CD14-positive monocyte (primary cell): ENCODE data around the gene G3BP2. TPM values are rescaled to one million over a fixed set of nuclear protein-coding genes. Genes with fewer than 3 reads are reported as not detected.

Source experiments
- DNase-seq, 3 donors: peaks; one replicate each; pipeline ENCODE4 v3.0.0-alpha.2; 2011 to 2022
- H2AFZ ChIP-seq: 2 replicates; pipeline ENCODE4 v1.6.0; 2012; ENCODE audit warnings: mild to moderate bottlenecking, low read depth, low read length, inconsistent platforms; ENCODE audit not compliant: insufficient read depth, poor library complexity, severe bottlenecking
- H3K27ac ChIP-seq, 2 donors: 1 replicate in 1 of 2; 2 replicates in 1 of 2; pipeline ENCODE4 v1.5.1; 2012 to 2013; ENCODE audit warnings: low read length in 2 of 2, control low read depth in 1 of 2, inconsistent platforms in 1 of 2, low read depth in 1 of 2, mild to moderate bottlenecking in 1 of 2
- H3K27me3 ChIP-seq, 2 donors: one replicate each; pipeline versions ENCODE4 v1.6.0 to v1.6.1; 2011 to 2013; ENCODE audit warnings: low read length in 2 of 2; ENCODE audit not compliant: control insufficient read depth in 2 of 2, insufficient read depth in 2 of 2
- H3K36me3 ChIP-seq, 2 donors: replicated peaks in 1 of 2; 1 replicate in 1 of 2; 2 replicates in 1 of 2; pipeline versions ENCODE4 v1.5.1 to v1.6.1; 2012 to 2013; ENCODE audit warnings: low read length in 2 of 2, control low read depth in 1 of 2, inconsistent platforms in 1 of 2, mild to moderate bottlenecking in 1 of 2; ENCODE audit not compliant: insufficient read depth in 2 of 2, control insufficient read depth in 1 of 2
- H3K4me1 ChIP-seq, 2 donors: 1 replicate in 1 of 2; 2 replicates in 1 of 2; pipeline versions ENCODE4 v1.5.1 to v1.6.1; 2012 to 2013; ENCODE audit warnings: low read length in 2 of 2, control low read depth in 1 of 2, inconsistent platforms in 1 of 2, mild to moderate bottlenecking in 1 of 2, moderate library complexity in 1 of 2; ENCODE audit not compliant: insufficient read depth in 2 of 2, control insufficient read depth in 1 of 2
- H3K4me2 ChIP-seq: replicated peaks from 2 replicates; pipeline ENCODE3; 2012; ENCODE audit warnings: low read length, moderate library complexity, mild to moderate bottlenecking; ENCODE audit not compliant: poor library complexity, severe bottlenecking; ENCODE audit errors: extremely low read depth
- H3K4me3 ChIP-seq, 3 experiments: fragments of 200-600 bp in 1 of 3; sonication (generic) in 1 of 3; replicated peaks in 1 of 3; 1 replicate in 2 of 3; 2 replicates in 1 of 3; pipeline ENCODE4 v1.5.1; 2011 to 2013; ENCODE audit warnings: low read length in 3 of 3, mild to moderate bottlenecking in 3 of 3, control low read depth in 2 of 3, low read depth in 2 of 3, inconsistent platforms in 1 of 3, moderate library complexity in 1 of 3
- H3K79me2 ChIP-seq: 2 replicates; pipeline ENCODE4 v1.6.0; 2012; ENCODE audit warnings: mild to moderate bottlenecking, control low read depth, inconsistent platforms, low read length, moderate library complexity; ENCODE audit not compliant: insufficient read depth
- H3K9ac ChIP-seq: 2 replicates; pipeline ENCODE4 v1.6.0; 2017; ENCODE audit warnings: low read length, mild to moderate bottlenecking; ENCODE audit not compliant: insufficient read depth, poor library complexity, severe bottlenecking
- H3K9me3 ChIP-seq, 2 donors: replicated peaks in 1 of 2; 1 replicate in 1 of 2; 2 replicates in 1 of 2; pipeline versions ENCODE4 v1.5.1 to v1.6.1; 2012 to 2013; ENCODE audit warnings: low read length in 2 of 2, control low read depth in 1 of 2; ENCODE audit not compliant: control insufficient read depth in 1 of 2, insufficient read depth in 1 of 2
- H4K20me1 ChIP-seq: 2 replicates; pipeline ENCODE4 v1.6.0; 2012; ENCODE audit warnings: mild to moderate bottlenecking, low read length, control low read depth, moderate library complexity; ENCODE audit not compliant: insufficient read depth
- H3K27ac Mint-ChIP-seq, 7 donors: one replicate each; pipeline ENCODE4 v1.8.0; 2020; ENCODE audit warnings: mild to moderate bottlenecking in 7 of 7, mixed read lengths in 7 of 7, moderate library complexity in 6 of 7, inconsistent platforms in 2 of 7
- H3K27me3 Mint-ChIP-seq, 3 donors: one replicate each; pipeline ENCODE4 v1.8.0; 2021 to 2022; ENCODE audit warnings: low read depth in 3 of 3, mild to moderate bottlenecking in 3 of 3, mixed read lengths in 3 of 3, moderate library complexity in 3 of 3, inconsistent platforms in 1 of 3
- H3K36me3 Mint-ChIP-seq, 2 donors: one replicate each; pipeline ENCODE4 v1.8.0; 2020; ENCODE audit warnings: mixed read lengths in 2 of 2, inconsistent platforms in 1 of 2, mild to moderate bottlenecking in 1 of 2
- H3K4me1 Mint-ChIP-seq: one replicate; pipeline ENCODE4 v1.8.0; 2020; ENCODE audit warnings: mild to moderate bottlenecking, mixed read lengths
- H3K4me3 Mint-ChIP-seq, 2 donors: one replicate each; pipeline ENCODE4 v1.8.0; 2020; ENCODE audit warnings: mild to moderate bottlenecking in 2 of 2, mixed read lengths in 2 of 2, moderate library complexity in 1 of 2
- H3K9me3 Mint-ChIP-seq, 7 donors: one replicate each; pipeline ENCODE4 v1.8.0; 2020 to 2022; ENCODE audit warnings: mixed read lengths in 7 of 7, mild to moderate bottlenecking in 6 of 7, moderate library complexity in 6 of 7, inconsistent platforms in 2 of 7
- WGBS: methylation state at CpG from one replicate; pipeline ENCODE4 v1.1.5; 2013; ENCODE audit warnings: missing lambda C conversion rate; ENCODE audit not compliant: insufficient coverage; 5-methylcytosine and 5-hydroxymethylcytosine counted together
- intact Hi-C, 2 donors: fragments of 100-400 bp; cut with micrococcal nuclease; formaldehyde crosslinking; loops; one replicate each; pipeline versions ENCODE4 v1.15.0 to v1.15.1; 2023
- polyA plus RNA-seq, 3 donors: library from polyadenylated mRNA; depleted of rRNA in 1 of 3; unstranded in 2 of 3; stranded (reverse) in 1 of 3; fragments of 300-500 nt in 2 of 3; fragments of >200 nt in 1 of 3; fragmentation: Illumina TruSeq in 2 of 3; gene quantifications; 1 replicate in 2 of 3; 2 replicates in 1 of 3; pipeline ENCODE4 v1.2.3, GENCODE V29; 2012 to 2021
- TF ChIP-seq, protein P1 (sequence below): fragments of 200-600 bp; IDR thresholded peaks from one replicate; pipeline ENCODE4 v1.8.0; 2022; ENCODE audit warnings: antibody characterized with exemption, mild to moderate bottlenecking

Gene G3BP2
- polyA plus RNA-seq, 3 donors: 32.5 to 92.3 (median 74.2) TPM

- no peak overlapping the region for H3K4me3 ChIP-seq
- no peak for DNase-seq
- H3K9me3 ChIP-seq: no peaks in the 10 kb centered on the region
- H3K27ac ChIP-seq: no peak overlapping the region
- no peak overlapping the region for H3K4me2 ChIP-seq
- H3K4me1 Mint-ChIP-seq: no peaks in the 10 kb centered on the region
- H3K36me3 ChIP-seq: no peaks in the 10 kb centered on the region
- TF ChIP-seq, protein P1, sequence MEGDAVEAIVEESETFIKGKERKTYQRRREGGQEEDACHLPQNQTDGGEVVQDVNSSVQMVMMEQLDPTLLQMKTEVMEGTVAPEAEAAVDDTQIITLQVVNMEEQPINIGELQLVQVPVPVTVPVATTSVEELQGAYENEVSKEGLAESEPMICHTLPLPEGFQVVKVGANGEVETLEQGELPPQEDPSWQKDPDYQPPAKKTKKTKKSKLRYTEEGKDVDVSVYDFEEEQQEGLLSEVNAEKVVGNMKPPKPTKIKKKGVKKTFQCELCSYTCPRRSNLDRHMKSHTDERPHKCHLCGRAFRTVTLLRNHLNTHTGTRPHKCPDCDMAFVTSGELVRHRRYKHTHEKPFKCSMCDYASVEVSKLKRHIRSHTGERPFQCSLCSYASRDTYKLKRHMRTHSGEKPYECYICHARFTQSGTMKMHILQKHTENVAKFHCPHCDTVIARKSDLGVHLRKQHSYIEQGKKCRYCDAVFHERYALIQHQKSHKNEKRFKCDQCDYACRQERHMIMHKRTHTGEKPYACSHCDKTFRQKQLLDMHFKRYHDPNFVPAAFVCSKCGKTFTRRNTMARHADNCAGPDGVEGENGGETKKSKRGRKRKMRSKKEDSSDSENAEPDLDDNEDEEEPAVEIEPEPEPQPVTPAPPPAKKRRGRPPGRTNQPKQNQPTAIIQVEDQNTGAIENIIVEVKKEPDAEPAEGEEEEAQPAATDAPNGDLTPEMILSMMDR: no peak
- intact Hi-C loops: no loop called here
- H3K79me2 ChIP-seq: no peaks in the 10 kb centered on the region
- H3K27ac Mint-ChIP-seq: no peak overlapping the region
- H3K27me3 ChIP-seq: no peaks in the 10 kb centered on the region
- H2AFZ ChIP-seq: no peak overlapping the region
- no peak overlapping the region for H3K4me3 Mint-ChIP-seq
- no CpG with 5 or more reads among the region's 2 CpGs for WGBS
- no peak overlapping the region for H3K9ac ChIP-seq
- no peaks in the 10 kb centered on the region for H4K20me1 ChIP-seq
- peaks cover 0 to under 1% (median 0%) of the 10 kb centered on the region in 3 donors for H3K27me3 Mint-ChIP-seq
- H3K4me1 ChIP-seq: no peaks in the 10 kb centered on the region
- H3K36me3 Mint-ChIP-seq: peaks cover 0 to 3% of the 10 kb centered on the region in 2 donors
- peaks cover 2 to 12% (median 5%) of the 10 kb centered on the region in 7 donors for H3K9me3 Mint-ChIP-seq
These were observed 12.5 kb upstream of the G3BP2 start for GRCh38 chr4:75685546-75686189.

DNA sequence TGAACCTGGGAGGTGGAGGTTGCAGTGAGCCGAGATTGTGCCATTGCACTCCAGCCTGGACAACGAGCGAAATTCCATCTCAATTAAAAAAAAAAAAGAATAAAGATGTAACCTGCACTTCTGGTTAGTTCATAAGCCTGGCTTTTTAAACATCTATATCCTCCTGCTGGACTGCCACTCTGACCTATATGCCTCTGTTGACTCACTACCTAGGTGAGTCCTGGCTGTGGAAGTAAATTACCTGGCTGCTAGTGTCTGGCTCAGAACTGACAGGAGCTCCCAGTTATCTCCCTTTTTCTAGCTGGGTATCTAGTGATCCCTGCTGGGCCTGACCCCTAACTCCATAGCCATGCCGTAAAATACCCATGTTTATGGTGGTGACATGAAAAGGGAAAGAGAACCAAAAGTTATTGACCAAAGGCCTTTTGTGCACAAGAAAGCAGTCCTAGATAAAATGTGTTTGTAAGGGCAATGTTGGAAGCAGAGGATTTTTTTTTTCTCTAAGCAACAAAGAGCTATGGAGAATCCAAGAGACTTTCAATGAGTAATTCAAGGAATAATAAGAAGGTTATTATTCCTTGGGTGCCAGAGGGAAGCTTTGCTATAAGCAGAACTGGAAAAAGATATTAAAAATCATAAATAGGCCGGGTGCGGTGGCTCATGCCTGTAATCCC lies 10.4 kb upstream of the G3BP2 start:
- H3K4me3 Mint-ChIP-seq: no peak overlapping the region
- TF ChIP-seq, protein P1: no peak
- H3K27ac Mint-ChIP-seq: peak overlapping the region in 1 of 7 donors; percentile 50
- Histone ChIP-seq H3K9me3 (no peaks in the 10 kb centered on the region), H3K79me2 (no peaks in the 10 kb centered on the region), H3K4me2 (no peak overlapping the region), H3K27me3 (no peaks in the 10 kb centered on the region), H3K9ac (no peak overlapping the region), H3K4me3 (no peak overlapping the region), H3K36me3 (no peaks in the 10 kb centered on the region), H4K20me1 (no peaks in the 10 kb centered on the region), H3K27ac (no peak overlapping the region), H2AFZ (no peak overlapping the region), H3K4me1 (no peaks in the 10 kb centered on the region)
- peaks cover 0 to 3% of the 10 kb centered on the region in 2 donors for H3K36me3 Mint-ChIP-seq
- no peaks in the 10 kb centered on the region for H3K27me3 Mint-ChIP-seq
- WGBS: no CpG with 5 or more reads among the region's 6 CpGs
- H3K4me1 Mint-ChIP-seq: no peaks in the 10 kb centered on the region
- no peak for DNase-seq
- peaks cover 2 to 12% (median 5%) of the 10 kb centered on the region in 7 donors for H3K9me3 Mint-ChIP-seq
- intact Hi-C loops: no loop called here
